Psoas muscle (tissue), 8 donors: ENCODE measurements around the gene ACACB. TPM values are rescaled to one million over a fixed set of nuclear protein-coding genes. Genes with fewer than 3 reads are reported as not detected.
A peak's percentile ranks its signal among the peaks of the same experiment; 100 is the strongest.

Experiments
- ATAC-seq, 4 donors: fragments of 200-7000 bp; cut with Tn5 transposase; one replicate each; pipeline ENCODE4 v1.9.1; 2020; ENCODE audit warnings: moderate library complexity in 3 of 4, mild to moderate bottlenecking in 2 of 4
- DNase-seq, 2 donors: peaks; one replicate each; pipeline ENCODE4 v3.0.0-alpha.2; 2020
- H3K27ac ChIP-seq: fragments of 200-600 bp; one replicate; pipeline ENCODE4 v1.8.0; 2022
- H3K27me3 ChIP-seq, 3 donors: fragments of 200-600 bp in 1 of 3; one replicate each; pipeline versions ENCODE4 v1.6.1 to v1.8.0; 2013 to 2022; ENCODE audit warnings: low read length in 2 of 3, mild to moderate bottlenecking in 2 of 3, moderate library complexity in 1 of 3; ENCODE audit not compliant: insufficient read depth in 3 of 3
- H3K36me3 ChIP-seq, 2 donors: fragments of 200-600 bp in 1 of 2; one replicate each; pipeline versions ENCODE4 v1.6.1 to v1.8.0; 2013 to 2022; ENCODE audit warnings: low read depth in 1 of 2, mild to moderate bottlenecking in 1 of 2, moderate library complexity in 1 of 2; ENCODE audit not compliant: insufficient read depth in 1 of 2
- H3K4me1 ChIP-seq: fragments of 200-600 bp; one replicate; pipeline ENCODE4 v1.8.0; 2022
- H3K4me3 ChIP-seq: fragments of 200-600 bp; one replicate; pipeline ENCODE4 v1.8.0; 2022; ENCODE audit warnings: mild to moderate bottlenecking
- H3K9me3 ChIP-seq: fragments of 200-600 bp; one replicate; pipeline ENCODE4 v1.8.0; 2022
- WGBS, 3 donors: extraction: QIAGEN DNeasy Blood & Tissue Kit; methylation state at CpG; one replicate each; pipeline versions ENCODE4 v1.1.6 to v1.1.7; 2013; 5-methylcytosine and 5-hydroxymethylcytosine counted together
- intact Hi-C, 2 donors: fragments of 100-400 bp; cut with DNase I; formaldehyde crosslinking; loops; one replicate each; pipeline versions ENCODE4 v1.11.0 to v1.14.2; 2022
- polyA plus RNA-seq, 3 donors: library from polyadenylated mRNA; stranded (reverse); fragments of 200-250 nt; gene quantifications; one replicate each; pipeline ENCODE4 v1.2.3, GENCODE V29; 2013
- total RNA-seq, 4 donors: library from RNA; stranded (reverse); fragmentation: NEBNext Ultra II Directional in 2 of 4; extraction: Animal tissue kit (Norgen Biotek cat#: 25700) in 2 of 4; gene quantifications; one replicate each; pipeline versions ENCODE4 v1.2.1 to v1.2.4, GENCODE V29; 2021 to 2023
- TF ChIP-seq, protein P1 (sequence below): fragments of 200-600 bp; IDR thresholded peaks from one replicate; pipeline ENCODE4 v1.8.0; 2022; ENCODE audit warnings: antibody characterized with exemption
- donor health status: healthy with polysubstance abuse.
- donor health status: DM: no; HTN: no; CAD: no; lungs with moderate emphysema.
- donor health status: Bipolar disorder and iron deficiency.
- donor health status: healthy.
- donor health status: DM: yes; HTN: yes; CAD: no.
- donor health status: DM: no; HTN: no; CAD: no.
- donor health status: DM: no; HTN: no; CAD: no.
- donor health status: DM: yes; HTN: yes; CAD: no.

Gene ACACB
- total and polyA plus RNA-seq, 7 donors: 27.0 to 503 (median 246) TPM

DNA sequence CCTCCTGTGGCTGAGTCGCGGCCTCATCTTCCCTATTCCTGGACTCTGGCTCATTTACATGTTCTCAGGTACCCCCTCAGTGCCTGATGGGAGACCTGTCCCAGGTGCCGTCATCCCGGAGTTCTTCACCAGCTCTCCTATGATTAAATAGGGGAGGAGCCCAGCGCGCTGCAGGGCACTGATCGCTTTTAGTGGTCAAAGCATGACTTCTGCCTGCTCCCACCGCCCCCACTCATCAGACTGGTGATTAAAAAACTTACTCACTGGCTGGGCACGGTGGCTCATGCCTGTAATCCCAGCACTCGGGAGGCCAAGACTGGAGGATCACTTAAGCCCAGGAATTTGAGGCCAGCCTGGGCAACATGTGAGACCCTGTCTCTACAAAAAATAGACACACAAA lies 106.8 kb downstream of the ACACB start:
- intact Hi-C loops: no loop called here
- H3K4me1 ChIP-seq: peaks cover 4% of the 10 kb centered on the region
- ATAC-seq: peak in 1 of 4 donors; percentile 0
- DNase-seq: no peak
- TF ChIP-seq, protein P1, sequence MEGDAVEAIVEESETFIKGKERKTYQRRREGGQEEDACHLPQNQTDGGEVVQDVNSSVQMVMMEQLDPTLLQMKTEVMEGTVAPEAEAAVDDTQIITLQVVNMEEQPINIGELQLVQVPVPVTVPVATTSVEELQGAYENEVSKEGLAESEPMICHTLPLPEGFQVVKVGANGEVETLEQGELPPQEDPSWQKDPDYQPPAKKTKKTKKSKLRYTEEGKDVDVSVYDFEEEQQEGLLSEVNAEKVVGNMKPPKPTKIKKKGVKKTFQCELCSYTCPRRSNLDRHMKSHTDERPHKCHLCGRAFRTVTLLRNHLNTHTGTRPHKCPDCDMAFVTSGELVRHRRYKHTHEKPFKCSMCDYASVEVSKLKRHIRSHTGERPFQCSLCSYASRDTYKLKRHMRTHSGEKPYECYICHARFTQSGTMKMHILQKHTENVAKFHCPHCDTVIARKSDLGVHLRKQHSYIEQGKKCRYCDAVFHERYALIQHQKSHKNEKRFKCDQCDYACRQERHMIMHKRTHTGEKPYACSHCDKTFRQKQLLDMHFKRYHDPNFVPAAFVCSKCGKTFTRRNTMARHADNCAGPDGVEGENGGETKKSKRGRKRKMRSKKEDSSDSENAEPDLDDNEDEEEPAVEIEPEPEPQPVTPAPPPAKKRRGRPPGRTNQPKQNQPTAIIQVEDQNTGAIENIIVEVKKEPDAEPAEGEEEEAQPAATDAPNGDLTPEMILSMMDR: no peak
- 94 to 95% (median 94%) methylated on average over 10 of the region's 10 CpGs for WGBS, 3 donors
- no peaks in the 10 kb centered on the region for H3K27me3 ChIP-seq
- H3K9me3 ChIP-seq: no peaks in the 10 kb centered on the region
- H3K4me3 ChIP-seq: no peak overlapping the region
- peaks cover 0 to 100% of the 10 kb centered on the region in 2 donors for H3K36me3 ChIP-seq
- no peak overlapping the region for H3K27ac ChIP-seq

DNA sequence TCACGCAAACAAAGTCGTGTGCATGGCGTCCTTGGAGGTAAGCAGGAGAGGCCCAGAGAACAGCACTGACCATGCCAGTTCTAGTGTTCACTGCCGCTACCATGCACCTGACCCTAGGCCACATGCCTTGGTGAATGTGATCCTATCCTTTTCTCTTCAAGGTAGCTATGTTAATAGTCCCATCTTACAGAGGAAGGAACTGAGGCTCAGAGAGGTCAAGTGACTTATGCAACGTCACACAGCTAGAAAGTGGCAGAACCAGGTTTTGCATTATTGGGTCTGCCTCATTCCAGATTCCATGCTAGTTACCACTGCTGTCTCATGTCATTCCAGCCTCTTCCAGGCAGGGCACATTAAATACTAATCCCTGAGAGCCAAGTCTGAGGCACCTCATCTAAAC lies 107.5 kb downstream of the ACACB start:
- Histone ChIP-seq H3K27ac (no peak overlapping the region), H3K27me3 (no peaks in the 10 kb centered on the region), H3K4me3 (no peak overlapping the region), H3K36me3 (peaks cover 0 to 100% of the 10 kb centered on the region in 2 donors), H3K4me1 (peaks cover 4% of the 10 kb centered on the region), H3K9me3 (no peaks in the 10 kb centered on the region)
- TF ChIP-seq, protein P1: no peak
- ATAC-seq (no peak), DNase-seq (no peak)
- intact Hi-C loops: no loop called here
- 95 to 99% (median 96%) methylated on average over 5 of the region's 5 CpGs for WGBS, 3 donors

DNA sequence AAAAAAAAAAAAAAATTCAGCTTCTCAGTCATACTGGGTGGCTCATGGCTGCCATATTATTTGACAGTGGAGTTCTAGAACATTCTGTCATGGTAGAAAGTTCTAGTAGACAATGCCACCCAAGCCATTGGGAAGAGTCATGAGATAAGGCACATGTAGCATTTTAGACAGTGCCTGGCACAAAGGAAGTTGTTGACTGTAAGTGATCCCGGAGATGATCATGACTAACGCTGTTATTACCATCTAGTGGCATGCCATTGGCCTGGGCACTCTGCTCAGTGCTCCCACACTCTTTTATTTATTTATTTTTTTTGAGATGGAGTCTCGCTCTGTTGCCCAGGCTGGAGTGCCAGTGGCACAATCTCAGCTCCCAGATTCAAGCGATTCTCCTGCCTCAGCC lies 112.3 kb downstream of the ACACB start:
- Histone ChIP-seq H3K9me3 (no peaks in the 10 kb centered on the region), H3K4me1 (no peaks in the 10 kb centered on the region), H3K27ac (peak overlapping the region; percentile 58), H3K36me3 (peaks cover 0 to 100% of the 10 kb centered on the region in 2 donors), H3K4me3 (no peak overlapping the region), H3K27me3 (no peaks in the 10 kb centered on the region)
- peak; percentile 77 to 83 (median 78) for ATAC-seq
- 63 to 83% (median 64%) methylated on average over 4 of the region's 4 CpGs for WGBS, 3 donors
- TF ChIP-seq, protein P1: no peak
- DNase-seq: no peak
- intact Hi-C loops: no loop called here

DNA sequence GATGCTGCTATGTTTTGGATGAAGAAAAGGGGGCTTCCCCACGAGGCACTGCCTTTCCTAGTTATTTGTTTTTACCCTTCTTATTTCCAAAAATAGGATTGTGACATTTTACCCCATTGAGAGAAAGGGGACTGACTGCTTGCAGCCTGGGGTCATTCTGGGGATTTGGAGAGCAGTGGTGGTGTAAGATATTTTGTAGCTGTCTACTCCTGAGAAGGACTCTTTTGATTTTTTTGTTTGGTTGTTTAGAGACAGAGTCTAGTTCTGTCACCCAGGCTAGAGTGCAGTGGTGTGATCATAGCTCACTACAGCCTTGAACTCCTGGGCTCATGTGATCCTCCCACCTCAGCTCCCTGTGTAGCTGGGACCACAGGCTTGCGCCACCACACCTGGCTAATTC lies 113.8 kb downstream of the ACACB start:
- no peak for ATAC-seq
- Histone ChIP-seq H3K9me3 (no peaks in the 10 kb centered on the region), H3K36me3 (peaks cover 0 to 100% of the 10 kb centered on the region in 2 donors), H3K27me3 (no peaks in the 10 kb centered on the region), H3K4me1 (no peaks in the 10 kb centered on the region), H3K27ac (no peak overlapping the region), H3K4me3 (no peak overlapping the region)
- intact Hi-C loops: loop anchor here in 1 of 2 donors (10.0 kb wide), 2 partner anchors 55 to 265 kb away; no protein-coding TSS in a partner anchor
- no peak for DNase-seq
- 66 to 73% (median 68%) methylated on average over 2 of the region's 2 CpGs for WGBS, 3 donors
- TF ChIP-seq, protein P1: no peak

DNA sequence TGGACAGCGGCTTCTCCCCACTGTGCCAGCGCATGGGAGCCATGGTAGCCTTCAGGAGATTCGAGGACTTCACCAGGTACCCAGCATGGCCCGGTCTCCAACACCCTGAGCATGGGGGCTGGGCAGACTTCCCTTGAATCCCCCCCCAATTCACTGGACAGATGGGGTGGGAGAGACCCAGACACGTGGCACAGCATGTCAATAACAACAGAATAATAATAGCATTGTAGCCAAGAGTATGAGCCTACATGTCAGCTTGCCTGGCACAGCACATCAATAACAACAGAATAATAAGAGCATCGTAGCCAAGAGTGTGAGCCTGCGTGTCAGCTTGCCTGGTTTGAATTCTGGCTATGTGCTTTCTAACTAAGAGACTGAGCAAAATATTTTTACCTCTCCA lies 116.3 kb downstream of the ACACB start:
- no peak for DNase-seq
- Histone ChIP-seq H3K4me1 (no peaks in the 10 kb centered on the region), H3K27ac (no peak overlapping the region), H3K36me3 (peaks cover 0 to 100% of the 10 kb centered on the region in 2 donors), H3K4me3 (no peak overlapping the region), H3K27me3 (no peaks in the 10 kb centered on the region), H3K9me3 (no peaks in the 10 kb centered on the region)
- no peak for ATAC-seq
- TF ChIP-seq, protein P1: no peak
- WGBS, 3 donors: 71 to 78% (median 78%) methylated on average over 7 of the region's 7 CpGs
- intact Hi-C loops: loop anchor here in 1 of 2 donors (10.0 kb wide), 2 partner anchors 58 to 262 kb away; no protein-coding TSS in a partner anchor
